ENCODE measurements around the gene SPATA31C1.

The SPATA31C1 gene

GRCh38 chr9:87871425-87872078 lies 46.2 kb upstream of the SPATA31C1 start:
- H3K4me1 ChIP-seq (ENCODE audit: insufficient read depth, low read length, poor library complexity, severe bottlenecking) = no peaks in the 10 kb centered on the region
- H3F3A ChIP-seq (ENCODE audit: low read depth) = no peaks in the 10 kb centered on the region
- TF ChIP-seq CTCF (conservative IDR thresholded peaks at IDR 0.05; ENCODE audit: low read length) = no peak
- no peaks in the 10 kb centered on the region for H3K36me3 ChIP-seq (ENCODE audit: insufficient read depth, low read length)
- no peak overlapping the region for H3K4me3 ChIP-seq (ENCODE audit: low read length, poor library complexity, severe bottlenecking)
- no peak overlapping the region for H3K4me2 ChIP-seq (ENCODE audit: low read depth, low read length, poor library complexity, severe bottlenecking)
- no peaks in the 10 kb centered on the region for H3K9me2 ChIP-seq (replicated peaks; ENCODE audit: low read depth, low read length)
- no peak overlapping the region for H3K9ac ChIP-seq (ENCODE audit: low read depth, low read length, poor library complexity, severe bottlenecking)
- no peaks in the 10 kb centered on the region for H3K9me3 ChIP-seq (ENCODE audit: insufficient read depth, low read depth, low read length)
- H3K27me3 ChIP-seq (ENCODE audit: insufficient read depth, low read length, poor library complexity, severe bottlenecking) = no peaks in the 10 kb centered on the region
- no peak overlapping the region for H2AFZ ChIP-seq (ENCODE audit: low read length)
- no peaks in the 10 kb centered on the region for H3K79me2 ChIP-seq (ENCODE audit: insufficient read depth, low read length)
- no peaks in the 10 kb centered on the region for H4K20me1 ChIP-seq (ENCODE audit: insufficient read depth, low read length, poor library complexity, severe bottlenecking)

DNA sequence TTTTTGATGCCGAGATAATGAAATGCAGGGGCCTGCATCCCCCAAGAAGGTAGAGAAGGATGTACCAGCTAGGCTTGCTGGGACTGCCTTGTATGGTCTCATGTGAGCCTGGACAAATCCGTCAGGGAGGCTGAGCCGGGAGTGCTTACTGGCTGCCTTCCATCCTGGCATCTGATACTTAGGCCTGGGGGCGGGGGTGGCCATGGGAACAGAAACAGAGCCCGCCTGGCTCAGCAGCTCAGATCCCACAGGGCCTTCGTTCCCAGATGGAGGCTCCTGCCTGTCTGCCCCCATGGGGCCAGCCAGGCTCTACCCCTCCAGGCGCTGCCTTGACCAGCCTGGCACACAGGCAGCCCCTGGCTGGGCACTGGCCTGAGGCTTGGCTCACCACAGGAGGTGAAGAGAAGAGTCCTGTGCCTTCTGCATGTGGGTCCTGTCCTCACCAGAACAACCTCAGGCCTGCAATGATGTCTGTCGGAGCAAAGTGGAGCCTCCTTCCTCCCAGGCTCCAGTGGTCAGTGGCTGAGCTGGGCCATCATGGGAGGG lies 45.6 kb upstream of the SPATA31C1 start:
- Histone ChIP-seq H3K9ac (ENCODE audit: low read depth, low read length, poor library complexity, severe bottlenecking) (no peak overlapping the region), H4K20me1 (ENCODE audit: insufficient read depth, low read length, poor library complexity, severe bottlenecking) (no peaks in the 10 kb centered on the region), H3K4me1 (ENCODE audit: insufficient read depth, low read length, poor library complexity, severe bottlenecking) (no peaks in the 10 kb centered on the region), H3K4me3 (ENCODE audit: low read length, poor library complexity, severe bottlenecking) (no peak overlapping the region), H2AFZ (ENCODE audit: low read length) (no peak overlapping the region), H3K4me2 (ENCODE audit: low read depth, low read length, poor library complexity, severe bottlenecking) (no peak overlapping the region), H3K79me2 (ENCODE audit: insufficient read depth, low read length) (no peaks in the 10 kb centered on the region), H3K9me2 (replicated peaks; ENCODE audit: low read depth, low read length) (no peaks in the 10 kb centered on the region), H3K9me3 (ENCODE audit: insufficient read depth, low read depth, low read length) (no peaks in the 10 kb centered on the region), H3K36me3 (ENCODE audit: insufficient read depth, low read length) (no peaks in the 10 kb centered on the region), H3K27me3 (ENCODE audit: insufficient read depth, low read length, poor library complexity, severe bottlenecking) (no peaks in the 10 kb centered on the region), H3F3A (ENCODE audit: low read depth) (no peaks in the 10 kb centered on the region)
- no peak for TF ChIP-seq CTCF (conservative IDR thresholded peaks at IDR 0.05; ENCODE audit: low read length)
- no peak for TF ChIP-seq EZH2phosphoT487 (IDR thresholded peaks at IDR 0.05; ENCODE audit: borderline replicate concordance)

- Histone ChIP-seq H3K9ac (ENCODE audit: low read depth, low read length, poor library complexity, severe bottlenecking) (no peak overlapping the region), H3K4me3 (ENCODE audit: low read length, poor library complexity, severe bottlenecking) (no peak overlapping the region), H3F3A (ENCODE audit: low read depth) (no peaks in the 10 kb centered on the region), H3K9me3 (ENCODE audit: insufficient read depth, low read depth, low read length) (no peaks in the 10 kb centered on the region), H3K36me3 (ENCODE audit: insufficient read depth, low read length) (no peaks in the 10 kb centered on the region), H4K20me1 (ENCODE audit: insufficient read depth, low read length, poor library complexity, severe bottlenecking) (no peaks in the 10 kb centered on the region), H3K79me2 (ENCODE audit: insufficient read depth, low read length) (no peaks in the 10 kb centered on the region), H2AFZ (ENCODE audit: low read length) (no peak overlapping the region), H3K9me2 (replicated peaks; ENCODE audit: low read depth, low read length) (no peaks in the 10 kb centered on the region), H3K27me3 (ENCODE audit: insufficient read depth, low read length, poor library complexity, severe bottlenecking) (no peaks in the 10 kb centered on the region), H3K4me2 (ENCODE audit: low read depth, low read length, poor library complexity, severe bottlenecking) (no peak overlapping the region), H3K4me1 (ENCODE audit: insufficient read depth, low read length, poor library complexity, severe bottlenecking) (no peaks in the 10 kb centered on the region)
- TF ChIP-seq CTCF (conservative IDR thresholded peaks at IDR 0.05; ENCODE audit: low read length) = no peak
- TF ChIP-seq EZH2phosphoT487 (IDR thresholded peaks at IDR 0.05; ENCODE audit: borderline replicate concordance) = no peak
Observed at GRCh38 chr9:87873607-87874303, 44.0 kb upstream of the SPATA31C1 start.

All from Loucy (cell line).